GM23338 (cell line): ENCODE data around the gene TSPOAP1. TPM values are rescaled to one million over a fixed set of nuclear protein-coding genes. Genes with fewer than 3 reads are reported as not detected.

Experiments used
- CTCF ChIP-seq, 2 experiments: fragments of 200-600 bp in 1 of 2; sonication (generic) in 1 of 2; conservative IDR thresholded peaks; 2 replicates each; pipeline versions ENCODE4 v1.5.1 to v1.6.1; 2016 to 2017; ENCODE audit warnings: antibody characterized with exemption in 2 of 2, low read depth in 2 of 2, mild to moderate bottlenecking in 2 of 2, moderate library complexity in 1 of 2
- ETS1 ChIP-seq: IDR thresholded peaks from 2 replicates; pipeline ENCODE4 v1.6.1; 2016; ENCODE audit warnings: antibody characterized with exemption
- EZH2 ChIP-seq: fragments of 200-600 bp; sonication (generic); IDR thresholded peaks from one replicate; pipeline ENCODE4 v1.8.0; 2017; ENCODE audit warnings: antibody characterized with exemption, mild to moderate bottlenecking, low read depth; ENCODE audit not compliant: unreplicated experiment
- EZH2phosphoT487 ChIP-seq: fragments of 200-600 bp; sonication (generic); IDR thresholded peaks from one replicate; pipeline ENCODE4 v1.8.1; 2018; ENCODE audit warnings: antibody characterized with exemption; ENCODE audit not compliant: unreplicated experiment
- JUNB ChIP-seq: IDR thresholded peaks from one replicate; pipeline ENCODE4 v1.6.1; 2016; ENCODE audit warnings: antibody characterized with exemption; ENCODE audit not compliant: unreplicated experiment
- NANOG ChIP-seq: IDR thresholded peaks from 2 replicates; pipeline ENCODE4 v1.6.1; 2016; ENCODE audit warnings: antibody characterized with exemption, borderline replicate concordance
- POLR2AphosphoS5 ChIP-seq: IDR thresholded peaks from 2 replicates; pipeline ENCODE4 v1.6.1; 2016; ENCODE audit warnings: antibody characterized with exemption, low read depth
- STAT1 ChIP-seq: IDR thresholded peaks from one replicate; pipeline ENCODE4 v1.6.1; 2016; ENCODE audit warnings: antibody characterized with exemption; ENCODE audit not compliant: unreplicated experiment
- ZNF462 ChIP-seq: fragments of 250-450 bp; sonication (Bioruptor Pico); IDR thresholded peaks from 2 replicates; pipeline ENCODE4 v1.5.0; 2020; ENCODE audit warnings: mild to moderate bottlenecking, moderate library complexity
- polyA plus RNA-seq: library from polyadenylated mRNA; unstranded; fragments of >200 nt; fragmentation: Nextera tagmentation; extraction: Ambion mirVana; gene quantifications from 2 replicates; pipeline ENCODE4 v1.2.1, GENCODE V29; 2016
- total RNA-seq: library from RNA; depleted of rRNA; stranded (reverse); fragments of >200 nt; shearing (Covaris generic); gene quantifications from 2 replicates; pipeline ENCODE4 v1.2.3, GENCODE V29; 2014

TSPOAP1 gene
- total and polyA plus RNA-seq, 2 experiments from 2014 or later: 7.3 to 11.8 TPM

- no peak for TF ChIP-seq ZNF462 (CRISPR knock-in tag)
- no peak for TF ChIP-seq STAT1
- no peak for TF ChIP-seq JUNB
- TF ChIP-seq EZH2: no peak
- no peak for TF ChIP-seq NANOG
- TF ChIP-seq EZH2phosphoT487: no peak
- no peak for TF ChIP-seq POLR2AphosphoS5
- no peak for TF ChIP-seq CTCF (conservative IDR thresholded peaks at IDR 0.05; ENCODE audit: low read depth in 2 of 2)
- TF ChIP-seq ETS1: no peak
Measured at GRCh38 chr17:58320570-58321323, 7.8 kb downstream of the TSPOAP1 start (continued).
